D341Med (cell line): ENCODE data around the gene LLGL2.
"Not testable (repeated sequence)": the region's sequence is repeated elsewhere in the genome, so short reads cannot be mapped to it uniquely, and the experiment has no call there.

Source experiments
- DNase-seq: peaks from one replicate; pipeline ENCODE4 v3.0.0; 2012; ENCODE audit warnings: low spot score

LLGL2 gene

GRCh38 chr17:75571197-75571884 is 45.8 kb downstream of the LLGL2 start:
- no peak for DNase-seq

- DNase-seq, result no peak
Measured at GRCh38 chr17:75571885-75572215, 46.4 kb downstream of the LLGL2 start.

GRCh38 chr17:75572713-75573539 is 47.4 kb downstream of the LLGL2 start:
- no peak for DNase-seq

GRCh38 chr17:75573540-75573957 is 48.1 kb downstream of the LLGL2 start:
- no peak for DNase-seq

- no peak for DNase-seq
Measured at GRCh38 chr17:75573994-75574393, 48.5 kb downstream of the LLGL2 start.

- no peak for DNase-seq
Measured at GRCh38 chr17:75574404-75575036, 49.0 kb downstream of the LLGL2 start.

- no peak for DNase-seq
Measured at GRCh38 chr17:75575197-75575596, 49.7 kb downstream of the LLGL2 start.

GRCh38 chr17:75575728-75576127 is 50.2 kb downstream of the LLGL2 start:
- DNase-seq, result no peak

GRCh38 chr17:75576661-75577060 is 51.2 kb downstream of the LLGL2 start:
- DNase-seq, result no peak

GRCh38 chr17:75581121-75581725 is 55.7 kb downstream of the LLGL2 start:
- DNase-seq, result not testable (repeated sequence)

- DNase-seq, result not testable (repeated sequence)
Measured at GRCh38 chr17:75583197-75583596, 57.7 kb downstream of the LLGL2 start.

- no peak for DNase-seq
Measured at GRCh38 chr17:75584849-75585175, 59.3 kb downstream of the LLGL2 start.

- DNase-seq, result no peak
Measured at GRCh38 chr17:75587675-75588595, 62.4 kb downstream of the LLGL2 start, which contains the start of gene MYO15B. Gene MYO15B (plus strand): TSS chr17:75587800. CDS start chr17:75588058, 258 bp downstream.

- DNase-seq, result no peak
Measured at GRCh38 chr17:75588596-75589011, 63.1 kb downstream of the LLGL2 start.

- peak; percentile 100 for DNase-seq
Measured at GRCh38 chr17:75589012-75589918, 63.8 kb downstream of the LLGL2 start.

- DNase-seq, result no peak
Measured at GRCh38 chr17:75589919-75590303, 64.4 kb downstream of the LLGL2 start.

- DNase-seq, result no peak
Measured at GRCh38 chr17:75590314-75590761, 64.8 kb downstream of the LLGL2 start.

GRCh38 chr17:75590849-75591721 is 65.6 kb downstream of the LLGL2 start:
- no peak for DNase-seq

- no peak for DNase-seq
Measured at GRCh38 chr17:75591722-75592302, 66.3 kb downstream of the LLGL2 start.
